B cell (primary cell): ENCODE results near the gene BOK. TPM values are rescaled to one million over a fixed set of nuclear protein-coding genes. Genes with fewer than 3 reads are reported as not detected.

Experiments used
- ATAC-seq: fragments of 200-7000 bp; cut with Tn5 transposase; one replicate; pipeline ENCODE4 v1.10.0; 2021; ENCODE audit warnings: low read depth, mild to moderate bottlenecking, moderate number of reproducible peaks, moderate library complexity
- CTCF ChIA-PET: fragments of 350-600 bp; sonication (Branson Sonifier 250); formaldehyde crosslinking; loops from one replicate; lab custom pipeline; 2021; ENCODE audit warnings: antibody characterized with exemption, inconsistent platforms; lab: Charles Lee
- POLR2A ChIA-PET: fragments of 350-600 bp; sonication (Branson Sonifier 250); formaldehyde crosslinking; loops from one replicate; lab custom pipeline; 2021; ENCODE audit warnings: antibody characterized with exemption; lab: Charles Lee
- DNase-seq: peaks from one replicate; pipeline ENCODE4 v3.0.0; 2013
- H2AFZ ChIP-seq: 2 replicates; pipeline ENCODE4 v1.6.1; 2012; ENCODE audit warnings: mild to moderate bottlenecking, low read depth, low read length; ENCODE audit not compliant: insufficient read depth, poor library complexity, severe bottlenecking
- H3K27ac ChIP-seq, 2 donors: 1 replicate in 1 of 2; 2 replicates in 1 of 2; pipeline ENCODE4 v1.5.1; 2012 to 2013; ENCODE audit warnings: low read length in 2 of 2, mild to moderate bottlenecking in 2 of 2, moderate library complexity in 1 of 2
- H3K27me3 ChIP-seq, 4 experiments: fragments of 200-600 bp in 1 of 4; sonication (generic) in 1 of 4; replicated peaks in 1 of 4; 1 replicate in 2 of 4; 2 replicates in 2 of 4; pipeline versions ENCODE4 v1.6.1 to v1.7.0; 2013 to 2016; ENCODE audit warnings: low read length in 3 of 4, mild to moderate bottlenecking in 2 of 4, mixed read lengths in 1 of 4, moderate library complexity in 1 of 4; ENCODE audit not compliant: insufficient read depth in 4 of 4, control insufficient read depth in 3 of 4; ENCODE audit errors: control extremely low read depth in 1 of 4
- H3K36me3 ChIP-seq, 2 experiments: replicated peaks in 1 of 2; 1 replicate in 1 of 2; 2 replicates in 1 of 2; pipeline versions ENCODE4 v1.6.1 to v1.7.1; 2013; ENCODE audit warnings: low read length in 1 of 2; ENCODE audit not compliant: insufficient read depth in 2 of 2, control insufficient read depth in 1 of 2; ENCODE audit errors: control extremely low read depth in 1 of 2, extremely low read depth in 1 of 2
- H3K4me1 ChIP-seq, 2 donors: fragments of 200-600 bp in 1 of 2; sonication (generic) in 1 of 2; 1 replicate in 1 of 2; 2 replicates in 1 of 2; pipeline versions ENCODE4 v1.5.1 to v1.6.1; 2013 to 2017; ENCODE audit warnings: low read length in 2 of 2; ENCODE audit not compliant: control insufficient read depth in 2 of 2, insufficient read depth in 2 of 2
- H3K4me2 ChIP-seq: replicated peaks from 2 replicates; pipeline ENCODE3; 2012; ENCODE audit warnings: mild to moderate bottlenecking, low read depth, low read length; ENCODE audit not compliant: poor library complexity, severe bottlenecking
- H3K4me3 ChIP-seq, 5 experiments: fragments of 200-600 bp in 1 of 5; sonication (generic) in 1 of 5; 1 replicate in 3 of 5; 2 replicates in 2 of 5; pipeline versions ENCODE4 v1.5.1 to v1.7.0; 2011 to 2016; ENCODE audit warnings: low read length in 4 of 5, mild to moderate bottlenecking in 4 of 5, low read depth in 2 of 5, control low read depth in 1 of 5, moderate library complexity in 1 of 5; ENCODE audit not compliant: insufficient read depth in 1 of 5; ENCODE audit errors: control extremely low read depth in 1 of 5, extremely low read depth in 1 of 5
- H3K79me2 ChIP-seq: fragments of 200-600 bp; sonication (generic); one replicate; pipeline ENCODE4 v1.6.0; 2016; ENCODE audit warnings: low read length; ENCODE audit not compliant: control insufficient read depth, insufficient read depth
- H3K9ac ChIP-seq: fragments of 200-600 bp; sonication (generic); 2 replicates; pipeline ENCODE4 v1.6.1; 2017; ENCODE audit warnings: mild to moderate bottlenecking, low read length, moderate library complexity
- H3K9me3 ChIP-seq, 3 donors: one replicate each; pipeline versions ENCODE4 v1.6.1 to v1.7.1; 2013; ENCODE audit warnings: low read length in 2 of 3; ENCODE audit not compliant: control insufficient read depth in 2 of 3, insufficient read depth in 1 of 3; ENCODE audit errors: control extremely low read depth in 1 of 3
- H4K20me1 ChIP-seq: 2 replicates; pipeline ENCODE4 v1.6.0; 2012; ENCODE audit warnings: mild to moderate bottlenecking, low read length; ENCODE audit not compliant: insufficient read depth, control insufficient read depth, poor library complexity, severe bottlenecking
- H3K27ac Mint-ChIP-seq: one replicate; pipeline ENCODE4 v1.8.0; 2021; ENCODE audit warnings: mixed read lengths
- H3K27me3 Mint-ChIP-seq: one replicate; pipeline ENCODE4 v1.8.0; 2021; ENCODE audit warnings: mixed read lengths
- H3K4me1 Mint-ChIP-seq: one replicate; pipeline ENCODE4 v1.8.0; 2021; ENCODE audit warnings: mixed read lengths
- H3K4me3 Mint-ChIP-seq: one replicate; pipeline ENCODE4 v1.8.0; 2021; ENCODE audit warnings: mixed read lengths
- H3K9me3 Mint-ChIP-seq: one replicate; pipeline ENCODE4 v1.8.0; 2022; ENCODE audit warnings: mixed read lengths; ENCODE audit not compliant: insufficient read depth
- EZH2 ChIP-seq: IDR thresholded peaks from 2 replicates; pipeline ENCODE4 v1.6.1; 2012; ENCODE audit warnings: borderline replicate concordance, low read depth, mild to moderate bottlenecking, moderate library complexity, low read length; ENCODE audit not compliant: insufficient read depth, poor library complexity, severe bottlenecking
- WGBS: methylation state at CpG from one replicate; pipeline ENCODE4 v1.1.5; 2013; ENCODE audit warnings: missing lambda C conversion rate; ENCODE audit not compliant: insufficient coverage; 5-methylcytosine and 5-hydroxymethylcytosine counted together
- intact Hi-C: fragments of 100-400 bp; cut with micrococcal nuclease; formaldehyde crosslinking; loops from one replicate; pipeline ENCODE4 v1.10.0; 2022
- polyA plus RNA-seq: library from polyadenylated mRNA; depleted of rRNA; stranded (reverse); fragments of >200 nt; gene quantifications from 2 replicates; pipeline ENCODE4 v1.2.3, GENCODE V29; 2012
- total RNA-seq, 2 donors: library from RNA; stranded (reverse); fragments of 120-200 nt in 1 of 2; gene quantifications; 1 replicate in 1 of 2; 2 replicates in 1 of 2; pipeline versions ENCODE4 v1.2.3 to v1.2.4, GENCODE V29; 2013 to 2022
- TF ChIP-seq, protein P1 (sequence below): fragments of 200-600 bp; IDR thresholded peaks from one replicate; pipeline ENCODE4 v1.8.0; 2022; ENCODE audit warnings: antibody characterized with exemption, mild to moderate bottlenecking

BOK gene
- total and polyA plus RNA-seq, 2 donors (not counting 1 experiment from before 2014, with no cell fraction given), result 0.10 to 0.22 TPM

DNA sequence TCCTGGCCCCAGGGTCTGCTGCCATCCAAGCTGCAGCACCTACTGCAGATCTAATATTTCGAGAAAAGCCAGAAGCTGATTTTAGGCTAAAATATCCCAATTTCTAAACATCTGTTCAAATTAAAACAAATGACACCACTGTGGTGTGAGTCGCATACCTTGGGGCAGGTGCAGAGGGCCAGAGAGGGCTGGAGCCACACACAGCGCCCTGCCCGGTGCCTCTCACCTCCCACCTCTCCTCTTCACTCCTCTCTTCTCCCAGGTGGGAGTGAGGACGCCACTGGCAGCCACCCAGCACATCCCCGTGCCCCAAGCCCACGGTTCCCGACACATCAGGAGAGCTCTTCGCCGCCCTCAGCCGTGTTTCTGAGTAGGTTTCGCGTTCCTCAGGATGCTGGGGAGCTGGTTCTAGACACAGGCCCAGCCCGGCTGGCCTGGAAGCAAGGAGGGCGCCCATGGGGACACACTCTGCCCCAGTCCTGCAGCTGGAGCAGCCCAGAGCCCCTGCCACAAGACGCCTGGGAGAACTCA, 57.0 kb downstream of the BOK start:
- Histone ChIP-seq H3K4me3 (no peak overlapping the region), H3K36me3 (no peaks in the 10 kb centered on the region), H3K9me3 (no peaks in the 10 kb centered on the region), H3K4me1 (peaks cover 17 to 21% of the 10 kb centered on the region in 2 donors), H3K27me3 (no peaks in the 10 kb centered on the region), H3K4me2 (no peak overlapping the region), H2AFZ (no peak overlapping the region), H3K9ac (no peak overlapping the region), H3K27ac (no peak overlapping the region), H4K20me1 (peaks cover 5% of the 10 kb centered on the region), H3K79me2 (peaks cover 71% of the 10 kb centered on the region)
- H3K4me3 Mint-ChIP-seq, result peak overlapping the region; percentile 33
- H3K4me1 Mint-ChIP-seq, result peaks cover 21% of the 10 kb centered on the region
- ATAC-seq (no peak), DNase-seq (no peak)
- no peaks in the 10 kb centered on the region for H3K9me3 Mint-ChIP-seq
- no peak overlapping the region for H3K27ac Mint-ChIP-seq
- H3K27me3 Mint-ChIP-seq, result no peaks in the 10 kb centered on the region
- ChIA-PET POLR2A (no interaction called here), CTCF (interaction anchor here (1.0 kb wide), 1 partner anchor 537 kb away, joined by 3 read pairs; no protein-coding TSS in a partner anchor)
- no peak for TF ChIP-seq EZH2
- TF ChIP-seq, protein P1, sequence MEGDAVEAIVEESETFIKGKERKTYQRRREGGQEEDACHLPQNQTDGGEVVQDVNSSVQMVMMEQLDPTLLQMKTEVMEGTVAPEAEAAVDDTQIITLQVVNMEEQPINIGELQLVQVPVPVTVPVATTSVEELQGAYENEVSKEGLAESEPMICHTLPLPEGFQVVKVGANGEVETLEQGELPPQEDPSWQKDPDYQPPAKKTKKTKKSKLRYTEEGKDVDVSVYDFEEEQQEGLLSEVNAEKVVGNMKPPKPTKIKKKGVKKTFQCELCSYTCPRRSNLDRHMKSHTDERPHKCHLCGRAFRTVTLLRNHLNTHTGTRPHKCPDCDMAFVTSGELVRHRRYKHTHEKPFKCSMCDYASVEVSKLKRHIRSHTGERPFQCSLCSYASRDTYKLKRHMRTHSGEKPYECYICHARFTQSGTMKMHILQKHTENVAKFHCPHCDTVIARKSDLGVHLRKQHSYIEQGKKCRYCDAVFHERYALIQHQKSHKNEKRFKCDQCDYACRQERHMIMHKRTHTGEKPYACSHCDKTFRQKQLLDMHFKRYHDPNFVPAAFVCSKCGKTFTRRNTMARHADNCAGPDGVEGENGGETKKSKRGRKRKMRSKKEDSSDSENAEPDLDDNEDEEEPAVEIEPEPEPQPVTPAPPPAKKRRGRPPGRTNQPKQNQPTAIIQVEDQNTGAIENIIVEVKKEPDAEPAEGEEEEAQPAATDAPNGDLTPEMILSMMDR, result no peak
- WGBS, result 95% methylated on average over 15 of the region's 16 CpGs
- intact Hi-C loops, result no loop called here
